AG09319 (cell line): ENCODE results near the gene P2RX3.

Source experiments
- DNase-seq: peaks from one replicate; pipeline ENCODE4 v3.0.0-alpha.2; 2010; ENCODE audit warnings: low read depth; ENCODE audit errors: extremely low read depth
- CTCF ChIP-seq: IDR thresholded peaks from 2 replicates; pipeline ENCODE4 v1.5.1; 2011; ENCODE audit warnings: low read depth, mild to moderate bottlenecking, inconsistent platforms, low read length, moderate library complexity

P2RX3 gene

GRCh38 chr11:57421805-57422204 is 83.7 kb downstream of the P2RX3 start:
- DNase-seq: no peak
- TF ChIP-seq CTCF: no peak
